Measurements from ENCODE around the gene NEDD4. TPM values are rescaled to one million over a fixed set of nuclear protein-coding genes. Genes with fewer than 3 reads are reported as not detected.

Gene NEDD4
- polyA plus RNA-seq, 1 donor (not counting 4 experiments of a cell fraction or from before 2014, with no cell fraction given), result 24.3 TPM

DNA sequence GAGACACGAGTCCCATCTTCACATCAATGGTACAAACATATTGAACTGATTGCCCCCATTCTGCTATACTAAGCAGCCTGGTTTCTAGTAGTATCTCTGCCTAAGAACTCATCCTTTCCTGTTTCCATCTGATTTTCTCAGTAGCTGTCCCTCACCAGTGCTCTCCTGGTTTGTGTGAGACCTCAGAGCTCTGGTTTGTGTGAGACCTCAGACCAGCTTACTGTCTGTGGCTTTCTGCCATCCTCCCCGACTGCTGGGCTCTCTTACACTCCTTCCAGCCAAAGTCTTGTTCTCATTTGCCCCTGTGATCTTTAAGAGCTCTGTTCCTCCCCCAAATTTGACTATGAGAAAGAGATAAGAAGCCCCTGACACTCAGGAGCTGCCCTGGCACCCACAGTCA is 41.1 kb upstream of the NEDD4 start:
- H3K4me3 ChIP-seq (ENCODE audit: control insufficient read depth in 2 of 3, extremely low read depth in 1 of 3, insufficient read depth in 2 of 3, low read depth in 1 of 3, low read length in 3 of 3), result no peak overlapping the region
- H3K27ac ChIP-seq (ENCODE audit: control insufficient read depth, insufficient read depth, low read length), result no peak overlapping the region
- TF ChIP-seq CTCF (optimal IDR thresholded peaks at IDR 0.05 in 1 of 3, IDR thresholded peaks at IDR 0.05 in 1 of 3, conservative IDR thresholded peaks at IDR 0.05 in 1 of 3; ENCODE audit: extremely low read depth in 1 of 3, insufficient read depth in 2 of 3, low read length in 3 of 3), result no peak
- TF ChIP-seq EZH2 (IDR thresholded peaks at IDR 0.05; ENCODE audit: low read length), result no peak
- H3K79me2 ChIP-seq (ENCODE audit: control insufficient read depth, insufficient read depth, low read length), result no peaks in the 10 kb centered on the region
- H3K9me1 ChIP-seq (ENCODE audit: control insufficient read depth, extremely low read depth, insufficient read depth, low read length), result no peaks in the 10 kb centered on the region
- no peaks in the 10 kb centered on the region for H3K9me3 ChIP-seq (ENCODE audit: control insufficient read depth, low read depth, low read length)
- H3K4me1 ChIP-seq (ENCODE audit: control insufficient read depth, extremely low read depth, insufficient read depth, low read length), result peaks cover 17% of the 10 kb centered on the region
- FAIRE-seq (no peak), DNase-seq (ENCODE audit: low read depth, low spot score) (no peak)
- dilution Hi-C loops (cut with MboI; ENCODE audit: extremely low pct_ligation_motif_present, low sequenced_read_pairs), result no loop called here
- H3K36me3 ChIP-seq (ENCODE audit: control insufficient read depth in 2 of 2, extremely low read depth in 1 of 2, insufficient read depth in 2 of 2, low read length in 2 of 2), result no peaks in the 10 kb centered on the region
- H2AFZ ChIP-seq (ENCODE audit: control insufficient read depth, low read length), result no peak overlapping the region
- no peaks in the 10 kb centered on the region for H4K20me1 ChIP-seq (ENCODE audit: control insufficient read depth, extremely low read depth, insufficient read depth, low read length)
- H3K27me3 ChIP-seq (ENCODE audit: control insufficient read depth, extremely low read depth, insufficient read depth, low read length), result no peaks in the 10 kb centered on the region
- no peak overlapping the region for H3K4me2 ChIP-seq (ENCODE audit: control insufficient read depth, extremely low read depth, insufficient read depth, low read depth, low read length)
- H3K9ac ChIP-seq (ENCODE audit: control insufficient read depth, extremely low read depth, insufficient read depth, low read length), result no peak overlapping the region

DNA sequence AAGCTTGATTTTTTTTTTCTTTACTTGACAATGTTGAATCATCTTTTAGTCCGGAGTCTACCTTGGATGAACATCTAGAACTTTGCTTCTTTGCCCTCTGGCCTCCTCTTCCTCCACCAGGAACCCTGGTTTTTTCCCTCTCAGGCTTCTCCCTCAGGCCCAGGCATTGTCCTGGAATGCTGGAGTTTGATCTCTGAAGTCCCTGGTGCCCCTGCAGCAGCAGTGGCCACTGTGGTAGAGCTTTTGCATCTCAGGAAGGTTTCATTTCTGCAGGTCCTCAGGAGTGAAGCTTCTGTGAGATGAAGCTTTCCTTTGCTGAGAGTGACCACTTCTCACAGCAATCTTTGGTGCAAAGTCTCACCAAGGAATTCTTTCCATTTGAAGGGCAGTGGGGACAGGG is 39.0 kb upstream of the NEDD4 start:
- no peaks in the 10 kb centered on the region for H3K9me1 ChIP-seq (ENCODE audit: control insufficient read depth, extremely low read depth, insufficient read depth, low read length)

More for the DNA sequence above, 39.0 kb upstream of the NEDD4 start:
- Histone ChIP-seq H3K79me2 (ENCODE audit: control insufficient read depth, insufficient read depth, low read length) (no peaks in the 10 kb centered on the region), H3K27ac (ENCODE audit: control insufficient read depth, insufficient read depth, low read length) (no peak overlapping the region), H3K27me3 (ENCODE audit: control insufficient read depth, extremely low read depth, insufficient read depth, low read length) (no peaks in the 10 kb centered on the region), H3K4me2 (ENCODE audit: control insufficient read depth, extremely low read depth, insufficient read depth, low read depth, low read length) (no peak overlapping the region), H2AFZ (ENCODE audit: control insufficient read depth, low read length) (no peak overlapping the region), H3K36me3 (ENCODE audit: control insufficient read depth in 2 of 2, extremely low read depth in 1 of 2, insufficient read depth in 2 of 2, low read length in 2 of 2) (no peaks in the 10 kb centered on the region), H4K20me1 (ENCODE audit: control insufficient read depth, extremely low read depth, insufficient read depth, low read length) (no peaks in the 10 kb centered on the region), H3K9ac (ENCODE audit: control insufficient read depth, extremely low read depth, insufficient read depth, low read length) (no peak overlapping the region), H3K4me1 (ENCODE audit: control insufficient read depth, extremely low read depth, insufficient read depth, low read length) (peaks cover 6% of the 10 kb centered on the region), H3K9me3 (ENCODE audit: control insufficient read depth, low read depth, low read length) (no peaks in the 10 kb centered on the region), H3K4me3 (ENCODE audit: control insufficient read depth in 2 of 3, extremely low read depth in 1 of 3, insufficient read depth in 2 of 3, low read depth in 1 of 3, low read length in 3 of 3) (no peak overlapping the region)
- FAIRE-seq (no peak), DNase-seq (ENCODE audit: low read depth, low spot score) (no peak)
- dilution Hi-C loops (cut with MboI; ENCODE audit: extremely low pct_ligation_motif_present, low sequenced_read_pairs), result no loop called here
- TF ChIP-seq EZH2 (IDR thresholded peaks at IDR 0.05; ENCODE audit: low read length) (no peak), CTCF (optimal IDR thresholded peaks at IDR 0.05 in 1 of 3, IDR thresholded peaks at IDR 0.05 in 1 of 3, conservative IDR thresholded peaks at IDR 0.05 in 1 of 3; ENCODE audit: extremely low read depth in 1 of 3, insufficient read depth in 2 of 3, low read length in 3 of 3) (no peak)

Measured in keratinocyte (primary cell).